Neutrophil (primary cell): ENCODE data around the gene TIMP1.

Experiments used
- H3K27ac ChIP-seq: fragments of 200-600 bp; sonication (generic); 2 replicates; pipeline ENCODE4 v1.5.1; 2016; ENCODE audit warnings: mild to moderate bottlenecking, moderate library complexity
- H3K27me3 ChIP-seq: fragments of 200-600 bp; sonication (generic); 2 replicates; pipeline ENCODE4 v1.6.0; 2016; ENCODE audit warnings: mild to moderate bottlenecking
- H3K36me3 ChIP-seq: fragments of 200-600 bp; sonication (generic); 2 replicates; pipeline ENCODE4 v1.5.1; 2017
- H3K4me1 ChIP-seq, 2 experiments: fragments of 200-600 bp in 1 of 2; sonication (generic) in 1 of 2; 1 replicate in 1 of 2; 2 replicates in 1 of 2; pipeline versions ENCODE4 v1.5.1 to v1.6.1; 2013 to 2016; ENCODE audit warnings: low read depth in 1 of 2, low read length in 1 of 2, mild to moderate bottlenecking in 1 of 2, moderate library complexity in 1 of 2; ENCODE audit not compliant: control insufficient read depth in 1 of 2, insufficient read depth in 1 of 2
- H3K4me3 ChIP-seq, 2 experiments: fragments of 200-600 bp in 1 of 2; sonication (generic) in 1 of 2; 1 replicate in 1 of 2; 2 replicates in 1 of 2; pipeline ENCODE4 v1.5.1; 2013 to 2016; ENCODE audit warnings: low read depth in 1 of 2, low read length in 1 of 2, mild to moderate bottlenecking in 1 of 2, moderate library complexity in 1 of 2
- H3K9me3 ChIP-seq: fragments of 200-600 bp; sonication (generic); 2 replicates; pipeline ENCODE4 v1.5.1; 2016
- TF ChIP-seq, protein P1 (sequence below): fragments of 200-600 bp; sonication (generic); IDR thresholded peaks from 2 replicates; pipeline ENCODE4 v1.5.1; 2016; ENCODE audit warnings: antibody characterized with exemption

The TIMP1 gene

GRCh38 chrX:47610511-47610910 lies 28.3 kb downstream of the TIMP1 start:
- H3K27me3 ChIP-seq: no peaks in the 10 kb centered on the region
- H3K4me1 ChIP-seq: peaks cover 19 to 31% of the 10 kb centered on the region in 2 experiments
- H3K9me3 ChIP-seq: no peaks in the 10 kb centered on the region
- TF ChIP-seq, protein P1, sequence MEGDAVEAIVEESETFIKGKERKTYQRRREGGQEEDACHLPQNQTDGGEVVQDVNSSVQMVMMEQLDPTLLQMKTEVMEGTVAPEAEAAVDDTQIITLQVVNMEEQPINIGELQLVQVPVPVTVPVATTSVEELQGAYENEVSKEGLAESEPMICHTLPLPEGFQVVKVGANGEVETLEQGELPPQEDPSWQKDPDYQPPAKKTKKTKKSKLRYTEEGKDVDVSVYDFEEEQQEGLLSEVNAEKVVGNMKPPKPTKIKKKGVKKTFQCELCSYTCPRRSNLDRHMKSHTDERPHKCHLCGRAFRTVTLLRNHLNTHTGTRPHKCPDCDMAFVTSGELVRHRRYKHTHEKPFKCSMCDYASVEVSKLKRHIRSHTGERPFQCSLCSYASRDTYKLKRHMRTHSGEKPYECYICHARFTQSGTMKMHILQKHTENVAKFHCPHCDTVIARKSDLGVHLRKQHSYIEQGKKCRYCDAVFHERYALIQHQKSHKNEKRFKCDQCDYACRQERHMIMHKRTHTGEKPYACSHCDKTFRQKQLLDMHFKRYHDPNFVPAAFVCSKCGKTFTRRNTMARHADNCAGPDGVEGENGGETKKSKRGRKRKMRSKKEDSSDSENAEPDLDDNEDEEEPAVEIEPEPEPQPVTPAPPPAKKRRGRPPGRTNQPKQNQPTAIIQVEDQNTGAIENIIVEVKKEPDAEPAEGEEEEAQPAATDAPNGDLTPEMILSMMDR: no peak
- H3K36me3 ChIP-seq: no peaks in the 10 kb centered on the region
- no peak overlapping the region for H3K4me3 ChIP-seq
- no peak overlapping the region for H3K27ac ChIP-seq

- peaks cover 19 to 31% of the 10 kb centered on the region in 2 experiments for H3K4me1 ChIP-seq
- H3K27ac ChIP-seq: no peak overlapping the region
- no peak overlapping the region for H3K4me3 ChIP-seq
- TF ChIP-seq, protein P1: no peak
- no peaks in the 10 kb centered on the region for H3K9me3 ChIP-seq
- H3K36me3 ChIP-seq: no peaks in the 10 kb centered on the region
- H3K27me3 ChIP-seq: no peaks in the 10 kb centered on the region
Measured at GRCh38 chrX:47611489-47611888, 29.3 kb downstream of the TIMP1 start.

GRCh38 chrX:47611926-47612325 lies 29.7 kb downstream of the TIMP1 start:
- TF ChIP-seq, protein P1: no peak
- Histone ChIP-seq H3K36me3 (no peaks in the 10 kb centered on the region), H3K27ac (no peak overlapping the region), H3K4me3 (no peak overlapping the region), H3K27me3 (no peaks in the 10 kb centered on the region), H3K9me3 (no peaks in the 10 kb centered on the region), H3K4me1 (peaks cover 19 to 31% of the 10 kb centered on the region in 2 experiments)

GRCh38 chrX:47612418-47612817 lies 30.2 kb downstream of the TIMP1 start:
- Histone ChIP-seq H3K36me3 (no peaks in the 10 kb centered on the region), H3K9me3 (no peaks in the 10 kb centered on the region), H3K27ac (no peak overlapping the region), H3K27me3 (peaks cover 2% of the 10 kb centered on the region), H3K4me3 (no peak overlapping the region), H3K4me1 (peaks cover 19 to 31% of the 10 kb centered on the region in 2 experiments)
- TF ChIP-seq, protein P1: no peak

- Histone ChIP-seq H3K36me3 (no peaks in the 10 kb centered on the region), H3K4me1 (peaks cover 19 to 28% of the 10 kb centered on the region in 2 experiments), H3K27ac (no peak overlapping the region), H3K9me3 (no peaks in the 10 kb centered on the region), H3K4me3 (no peak overlapping the region), H3K27me3 (peaks cover 8% of the 10 kb centered on the region)
- TF ChIP-seq, protein P1: no peak
Measured at GRCh38 chrX:47613082-47613481, 30.8 kb downstream of the TIMP1 start.

DNA sequence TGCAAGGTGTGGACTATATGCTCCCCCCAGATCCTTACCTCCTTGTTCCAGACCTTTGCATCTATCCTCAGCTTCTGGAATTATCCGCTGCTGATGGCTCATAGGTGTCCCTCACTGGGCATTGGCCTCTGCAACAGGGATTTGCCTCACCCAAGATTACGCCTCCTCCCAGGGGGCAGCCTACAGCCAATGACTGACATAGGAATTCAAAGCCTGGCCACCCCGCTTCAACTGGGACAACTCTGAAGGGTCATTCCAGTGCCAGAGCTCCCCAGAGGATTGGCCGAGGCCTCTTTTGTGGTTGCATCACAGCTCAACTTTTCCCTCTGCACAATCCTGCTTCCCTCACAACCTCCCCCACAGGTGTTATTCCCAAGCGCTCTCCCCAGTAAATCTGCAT lies 32.4 kb downstream of the TIMP1 start:
- no peak overlapping the region for H3K4me3 ChIP-seq
- no peak overlapping the region for H3K27ac ChIP-seq
- H3K27me3 ChIP-seq: peaks cover 24% of the 10 kb centered on the region
- peaks cover 9 to 14% of the 10 kb centered on the region in 2 experiments for H3K4me1 ChIP-seq
- TF ChIP-seq, protein P1: no peak
- H3K36me3 ChIP-seq: no peaks in the 10 kb centered on the region
- H3K9me3 ChIP-seq: no peaks in the 10 kb centered on the region
